Amniotic stem cell (primary cell): ENCODE measurements around the gene IL4I1.
"Not testable (repeated sequence)": the region's sequence is repeated elsewhere in the genome, so short reads cannot be mapped to it uniquely, and the experiment has no call there.

ENCODE experiments used
- DNase-seq: peaks from one replicate; lab custom pipeline; 2025; lab: John Stamatoyannopoulos, UW

IL4I1 gene, protein sequence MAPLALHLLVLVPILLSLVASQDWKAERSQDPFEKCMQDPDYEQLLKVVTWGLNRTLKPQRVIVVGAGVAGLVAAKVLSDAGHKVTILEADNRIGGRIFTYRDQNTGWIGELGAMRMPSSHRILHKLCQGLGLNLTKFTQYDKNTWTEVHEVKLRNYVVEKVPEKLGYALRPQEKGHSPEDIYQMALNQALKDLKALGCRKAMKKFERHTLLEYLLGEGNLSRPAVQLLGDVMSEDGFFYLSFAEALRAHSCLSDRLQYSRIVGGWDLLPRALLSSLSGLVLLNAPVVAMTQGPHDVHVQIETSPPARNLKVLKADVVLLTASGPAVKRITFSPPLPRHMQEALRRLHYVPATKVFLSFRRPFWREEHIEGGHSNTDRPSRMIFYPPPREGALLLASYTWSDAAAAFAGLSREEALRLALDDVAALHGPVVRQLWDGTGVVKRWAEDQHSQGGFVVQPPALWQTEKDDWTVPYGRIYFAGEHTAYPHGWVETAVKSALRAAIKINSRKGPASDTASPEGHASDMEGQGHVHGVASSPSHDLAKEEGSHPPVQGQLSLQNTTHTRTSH

DNA sequence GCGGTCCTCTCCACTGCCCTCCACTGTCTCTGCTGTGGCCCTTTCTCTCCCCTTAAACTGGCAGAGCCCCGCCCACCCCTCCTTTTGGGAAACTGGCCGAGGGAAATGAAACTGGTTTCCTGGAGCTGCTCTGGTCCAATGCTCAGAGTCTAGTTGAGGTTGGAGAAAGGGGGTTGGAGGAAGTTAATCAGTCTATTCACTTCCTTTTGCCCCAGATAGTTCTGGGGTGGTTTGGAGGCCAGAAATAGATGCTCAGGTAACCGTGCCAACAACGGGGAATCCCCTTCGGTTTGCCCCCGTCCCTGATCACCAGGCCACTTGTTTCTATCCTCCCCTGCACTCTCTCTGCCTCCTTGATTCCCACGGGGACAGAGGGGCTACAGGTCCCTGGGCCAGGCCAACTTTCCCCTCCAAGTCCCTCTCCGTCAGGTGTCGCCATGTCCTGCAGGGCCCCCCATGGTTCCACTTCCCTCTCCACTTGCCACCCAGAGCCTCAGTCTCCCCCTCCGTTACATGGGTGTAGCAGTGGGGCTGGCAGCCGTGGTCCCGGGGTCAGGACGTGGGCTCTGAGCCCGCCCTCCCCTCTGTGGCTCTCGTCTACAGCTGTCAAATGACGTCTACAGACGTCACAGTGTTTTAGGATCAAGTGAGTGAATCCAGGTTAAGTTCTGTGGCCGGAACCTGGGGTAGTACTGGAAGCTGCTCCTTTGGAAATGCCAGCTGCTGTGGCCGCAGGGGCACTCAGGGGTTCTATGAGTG, at the start of gene IL4I1:
IL4I1 (minus strand) TSS at position 25 of the 759 bp plus-strand sequence. CDS start 727 bp downstream, outside the sequence.
- no peak for DNase-seq

DNA sequence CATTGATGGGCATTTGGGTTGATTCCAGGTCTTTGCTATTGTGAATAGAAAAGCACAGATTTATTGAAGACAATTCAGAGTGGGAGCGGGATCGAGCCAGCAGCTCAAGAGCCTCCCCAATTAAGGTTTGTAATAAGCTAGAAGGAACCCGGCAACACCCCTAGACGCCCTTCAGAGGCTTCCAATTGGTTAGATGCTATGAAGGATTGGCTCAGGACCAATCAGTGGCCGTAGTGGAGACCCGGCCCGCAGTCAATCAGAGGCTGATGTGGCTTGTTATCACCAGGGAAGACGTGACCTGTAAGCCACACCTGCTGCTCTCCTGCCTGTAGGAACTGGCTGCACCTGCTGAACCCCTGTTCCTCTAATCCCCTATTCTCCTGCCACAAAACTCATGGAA, 49.7 kb upstream of the IL4I1 start:
- no peak for DNase-seq

DNA sequence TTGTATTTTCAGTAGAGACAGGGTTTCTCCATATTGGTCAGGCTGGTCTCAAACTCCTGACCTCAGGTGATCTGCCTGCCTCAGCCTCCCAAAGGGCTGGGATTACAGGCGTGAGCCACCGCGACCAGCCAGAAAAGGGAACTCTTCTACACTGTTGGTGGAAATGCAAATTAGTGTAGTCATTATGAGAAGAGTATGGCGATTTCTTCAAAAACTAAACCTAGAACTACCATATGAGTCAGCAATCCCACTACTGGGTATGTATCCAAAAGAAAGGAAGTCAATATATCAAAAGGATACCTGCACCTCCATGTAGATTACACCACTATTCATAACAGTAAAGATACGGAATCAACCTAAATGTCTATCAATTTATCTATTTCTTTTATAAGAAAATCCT, 47.9 kb upstream of the IL4I1 start:
- not testable (repeated sequence) for DNase-seq

DNA sequence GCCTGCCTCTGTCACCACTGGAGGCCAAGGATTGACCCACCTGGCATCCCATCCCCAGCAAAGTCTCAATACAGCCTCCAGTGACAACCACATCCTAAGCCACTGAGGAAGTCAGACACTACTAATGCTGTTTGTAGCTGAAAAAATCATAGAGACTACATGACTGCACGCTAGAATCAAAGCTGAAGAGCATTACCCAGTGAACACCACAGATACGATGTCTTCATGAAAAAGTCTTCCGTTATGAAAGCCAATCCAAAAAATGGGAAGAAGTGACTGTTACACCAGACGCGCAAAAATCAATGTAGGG, 43.8 kb upstream of the IL4I1 start:
- no peak for DNase-seq

DNA sequence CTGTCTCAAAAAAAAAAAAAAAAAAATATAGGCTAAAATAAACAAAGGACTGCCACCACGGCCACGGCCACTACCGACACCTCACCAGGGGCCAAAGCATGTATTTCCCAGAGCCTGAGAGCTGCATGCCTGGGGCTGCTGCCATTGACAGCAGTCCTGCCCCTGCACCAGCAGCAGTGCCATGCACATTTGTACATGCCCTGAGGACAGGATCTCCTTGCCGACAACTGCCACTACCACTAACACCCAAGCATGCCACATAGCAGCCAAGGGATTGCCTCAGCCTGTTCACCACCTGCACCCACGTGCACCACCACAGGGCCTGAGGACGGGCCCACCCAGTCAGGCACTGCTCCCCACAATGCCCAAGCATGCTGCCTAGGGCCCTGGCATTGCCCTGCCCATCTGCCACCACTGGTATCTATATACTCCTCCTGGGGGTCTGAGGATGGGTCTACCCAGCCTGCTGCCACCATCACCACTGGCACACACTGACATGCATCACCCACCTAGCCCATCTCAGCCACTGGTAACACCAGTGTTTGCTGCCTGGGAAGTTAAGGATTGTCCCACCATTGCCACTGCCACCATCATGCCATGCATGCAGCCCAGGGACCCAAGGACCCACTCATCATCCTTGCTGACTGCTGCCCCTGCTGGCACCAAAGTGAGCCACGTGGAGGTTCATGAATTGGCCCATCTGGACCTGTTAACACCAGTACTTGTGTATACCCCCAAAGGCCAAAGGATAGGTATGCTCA, 43.2 kb upstream of the IL4I1 start:
- no peak for DNase-seq

DNA sequence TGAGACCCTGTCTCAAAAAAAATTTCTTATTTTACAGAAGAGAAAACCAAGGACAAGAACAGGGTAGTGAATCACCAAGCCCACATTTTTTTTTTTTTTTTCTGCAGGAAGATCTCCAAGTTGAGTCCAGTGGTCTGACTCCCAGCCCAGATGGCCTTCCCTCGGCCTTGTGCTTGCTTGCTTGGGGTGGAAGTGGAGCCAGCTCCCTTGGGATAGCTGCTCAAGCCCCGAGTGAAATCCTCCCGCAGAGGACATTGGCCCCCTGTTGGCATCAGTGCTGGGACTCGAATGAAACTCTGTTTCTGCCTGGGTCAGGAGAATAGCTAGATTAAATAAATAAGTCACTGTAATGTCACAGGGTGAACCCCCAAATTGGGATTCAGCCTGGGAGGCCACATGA, 42.0 kb upstream of the IL4I1 start:
- no peak for DNase-seq

DNA sequence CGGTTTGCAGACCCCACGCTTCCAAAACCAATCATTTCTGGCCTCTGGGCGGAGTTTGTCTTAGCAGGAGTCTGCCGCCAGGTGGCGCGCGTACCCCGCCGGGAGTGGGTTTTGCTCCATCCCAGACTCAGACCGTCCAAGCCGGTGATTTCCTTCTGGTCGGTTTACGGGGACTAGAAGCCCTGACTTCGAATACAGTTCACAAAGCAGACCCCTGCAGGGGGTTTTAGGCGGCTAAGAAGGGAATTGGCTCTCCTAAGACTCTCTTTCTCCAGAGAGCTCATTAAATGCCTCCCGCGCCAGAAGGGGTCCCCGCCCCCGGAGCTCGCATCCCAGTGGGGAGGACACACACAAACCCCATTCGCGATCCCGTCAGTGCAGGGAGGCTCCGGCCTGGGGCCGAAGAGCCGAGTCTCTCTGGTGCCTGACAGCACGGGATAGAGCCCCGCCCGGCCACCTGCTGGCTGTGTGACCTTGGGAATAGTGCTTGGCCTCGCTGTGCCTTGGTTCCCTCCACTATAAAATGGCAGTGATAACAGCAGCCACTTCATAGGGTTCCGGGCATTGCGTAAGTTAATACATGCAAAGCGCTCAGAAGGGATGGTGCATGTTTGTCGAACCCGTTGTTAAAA, 41.2 kb upstream of the IL4I1 start:
- peak; percentile 33 for DNase-seq

DNA sequence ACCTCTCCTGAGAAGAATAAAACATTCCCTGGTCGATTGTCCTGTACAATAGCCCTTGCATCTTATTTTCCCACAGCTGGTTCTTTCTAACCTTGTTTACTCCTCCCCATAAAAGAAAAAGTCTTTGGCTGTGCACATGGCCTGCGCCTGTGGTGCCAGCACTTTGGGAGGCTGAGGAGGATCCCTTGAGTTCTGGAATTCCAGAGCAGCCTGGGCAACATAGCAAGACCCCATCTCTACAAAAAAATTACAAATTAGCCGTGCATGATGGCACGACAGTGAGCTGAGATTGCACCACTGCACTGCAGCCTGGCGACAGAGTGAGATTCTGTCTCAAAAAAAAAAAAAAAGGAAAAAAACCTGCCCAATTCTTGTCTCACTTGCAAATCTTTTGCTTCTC, 39.9 kb upstream of the IL4I1 start:
- no peak for DNase-seq

DNA sequence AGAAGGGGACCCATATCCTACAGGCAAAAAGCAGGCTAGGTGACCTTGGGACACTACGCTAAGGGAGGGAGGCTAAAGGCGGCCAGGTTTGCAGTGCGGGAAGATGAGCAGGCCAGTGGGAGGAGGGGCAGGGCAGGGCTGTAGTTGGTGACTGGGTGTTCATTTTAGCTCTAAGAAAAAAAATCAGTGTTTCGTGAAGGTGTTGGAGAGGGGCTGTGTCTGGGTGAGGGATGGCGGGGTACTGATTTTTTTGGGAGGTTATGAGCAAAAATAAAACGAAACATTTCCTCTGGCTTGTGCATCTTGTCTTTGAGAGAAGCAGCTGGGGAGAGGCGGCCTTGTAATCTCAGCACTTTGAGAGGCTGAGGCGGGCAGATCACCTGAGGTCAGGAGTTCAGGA, 37.0 kb upstream of the IL4I1 start:
- DNase-seq: no peak

DNA sequence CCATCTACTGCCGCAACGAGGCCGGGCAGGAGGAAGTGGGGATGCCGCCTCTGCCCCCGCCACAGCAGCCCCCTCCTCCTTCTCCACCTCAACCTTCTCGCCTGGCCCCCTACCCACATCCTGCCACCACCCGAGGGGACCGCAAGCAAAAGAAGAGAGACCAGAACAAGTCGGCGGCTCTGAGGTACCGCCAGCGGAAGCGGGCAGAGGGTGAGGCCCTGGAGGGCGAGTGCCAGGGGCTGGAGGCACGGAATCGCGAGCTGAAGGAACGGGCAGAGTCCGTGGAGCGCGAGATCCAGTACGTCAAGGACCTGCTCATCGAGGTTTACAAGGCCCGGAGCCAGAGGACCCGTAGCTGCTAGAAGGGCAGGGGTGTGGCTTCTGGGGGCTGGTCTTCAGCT, 36.0 kb upstream of the IL4I1 start:
- no peak for DNase-seq

DNA sequence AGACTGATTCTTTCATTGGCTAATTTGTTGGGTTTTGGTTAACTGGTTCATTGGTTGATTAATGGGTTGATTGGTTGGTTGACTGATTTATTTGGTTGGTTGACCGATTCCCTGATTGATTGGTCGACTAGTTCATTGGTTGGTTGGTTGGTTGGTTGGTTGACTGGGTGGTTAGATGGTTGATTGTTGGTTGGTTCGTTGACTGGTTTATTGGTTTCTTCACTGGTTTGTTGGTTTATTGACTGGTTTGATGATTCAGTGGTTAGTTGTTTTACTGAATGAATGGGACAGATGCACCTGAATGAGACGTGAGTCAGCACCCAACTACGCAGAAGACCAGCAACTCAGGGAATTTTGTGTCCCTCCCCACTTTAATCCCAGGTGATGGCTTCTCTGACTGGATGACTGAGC, 35.4 kb upstream of the IL4I1 start:
- DNase-seq: no peak

DNA sequence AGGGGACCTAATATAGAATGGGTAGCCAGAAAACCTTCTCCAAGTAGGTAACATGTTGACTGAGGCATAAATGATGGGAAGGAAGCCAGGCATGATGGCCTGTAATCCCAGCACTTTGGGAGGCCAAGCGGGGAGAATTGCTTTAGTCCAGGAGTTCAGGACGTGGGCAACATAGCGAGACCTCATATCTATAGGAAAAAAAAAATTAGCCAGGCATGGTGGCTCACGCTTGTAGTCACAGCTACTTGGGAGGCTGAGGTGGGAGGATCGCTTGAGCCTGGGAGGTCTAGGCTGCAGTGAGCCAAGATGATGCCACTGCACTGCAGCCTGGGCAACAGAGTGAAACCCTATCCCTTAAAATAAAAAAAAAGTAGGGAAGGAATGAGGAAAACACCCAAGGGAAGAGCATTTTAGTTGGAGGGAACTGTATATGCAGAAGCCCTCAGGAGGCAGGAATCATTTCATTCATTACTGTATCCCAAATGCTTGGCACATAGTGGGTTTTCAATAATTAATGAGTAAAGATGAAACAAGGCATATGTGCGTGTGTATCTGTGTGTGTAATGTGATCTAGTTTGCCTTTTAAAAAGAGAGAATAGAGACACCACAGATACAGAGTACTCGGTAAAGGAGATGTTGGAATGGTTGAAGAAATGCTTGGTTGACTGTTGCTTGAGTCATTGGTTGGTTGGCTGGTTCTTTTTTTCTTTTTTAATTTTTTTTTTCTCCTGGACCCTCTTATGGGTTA, 34.8 kb upstream of the IL4I1 start:
- no peak for DNase-seq

DNA sequence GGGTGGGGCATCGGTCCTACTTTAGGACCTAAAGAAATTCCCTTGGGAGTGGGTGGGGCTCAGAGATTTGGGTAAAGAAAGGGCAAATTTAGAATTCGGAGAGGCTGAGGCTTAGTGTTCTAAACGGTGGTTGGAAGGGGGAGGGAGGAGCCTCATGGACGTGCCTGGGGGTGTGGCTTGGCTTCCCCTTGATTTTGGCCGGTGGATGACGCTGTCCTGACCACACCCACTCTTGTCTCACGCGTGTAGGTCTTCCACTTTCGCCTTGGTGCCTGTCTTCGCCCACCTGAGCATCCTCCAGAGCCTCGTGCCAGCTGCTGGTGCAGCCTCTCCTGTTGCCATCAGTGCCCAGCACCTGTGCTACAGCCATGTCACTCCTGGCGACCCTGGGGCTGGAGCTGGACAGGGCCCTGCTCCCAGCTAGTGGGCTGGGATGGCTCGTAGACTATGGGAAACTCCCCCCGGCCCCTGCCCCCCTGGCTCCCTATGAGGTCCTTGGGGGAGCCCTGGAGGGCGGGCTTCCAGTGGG, 33.9 kb upstream of the IL4I1 start:
- DNase-seq: no peak

DNA sequence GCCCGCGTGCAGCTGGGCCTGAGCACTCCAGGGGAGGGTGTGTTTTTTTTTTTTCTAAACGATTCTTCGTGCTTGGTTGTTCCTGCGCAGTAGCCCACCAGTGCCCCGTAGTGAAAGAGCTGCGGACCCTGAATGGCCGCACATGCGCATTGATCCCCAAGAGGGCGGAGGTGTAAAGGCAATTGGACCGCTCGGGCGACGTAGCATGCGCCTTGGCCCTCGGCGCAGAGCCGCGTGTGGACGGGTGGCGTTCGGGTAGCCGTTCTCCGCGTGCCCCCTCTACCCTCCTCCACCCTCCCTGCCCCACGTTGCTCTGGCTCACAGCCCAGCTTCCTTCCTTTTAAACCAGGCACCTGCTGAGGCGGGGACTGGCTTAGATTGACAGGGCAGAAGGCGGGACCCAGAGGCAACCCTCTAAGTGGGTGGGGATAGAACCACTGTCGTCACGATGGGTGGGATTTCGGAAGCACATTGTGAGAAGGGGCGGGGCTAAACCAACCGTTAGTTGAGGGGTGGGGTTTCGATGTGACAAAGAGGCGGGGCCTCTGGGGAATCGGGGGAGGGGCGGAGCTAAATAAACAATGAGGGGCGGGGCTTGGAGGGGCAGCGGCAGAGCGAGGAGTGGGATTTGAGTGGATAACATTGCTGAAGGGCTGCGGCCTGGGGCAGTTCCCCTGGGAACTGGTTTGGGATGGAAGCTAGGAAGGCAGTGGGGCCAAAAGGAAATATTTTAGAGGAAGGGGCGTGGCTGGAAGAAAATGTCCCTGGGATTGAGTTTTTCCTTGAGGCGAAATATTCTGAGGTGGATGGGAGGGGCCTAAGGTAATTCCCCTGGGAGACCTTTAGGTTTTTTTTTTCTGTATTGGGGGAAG, 33.2 kb upstream of the IL4I1 start:
- peak; percentile 95 for DNase-seq

DNA sequence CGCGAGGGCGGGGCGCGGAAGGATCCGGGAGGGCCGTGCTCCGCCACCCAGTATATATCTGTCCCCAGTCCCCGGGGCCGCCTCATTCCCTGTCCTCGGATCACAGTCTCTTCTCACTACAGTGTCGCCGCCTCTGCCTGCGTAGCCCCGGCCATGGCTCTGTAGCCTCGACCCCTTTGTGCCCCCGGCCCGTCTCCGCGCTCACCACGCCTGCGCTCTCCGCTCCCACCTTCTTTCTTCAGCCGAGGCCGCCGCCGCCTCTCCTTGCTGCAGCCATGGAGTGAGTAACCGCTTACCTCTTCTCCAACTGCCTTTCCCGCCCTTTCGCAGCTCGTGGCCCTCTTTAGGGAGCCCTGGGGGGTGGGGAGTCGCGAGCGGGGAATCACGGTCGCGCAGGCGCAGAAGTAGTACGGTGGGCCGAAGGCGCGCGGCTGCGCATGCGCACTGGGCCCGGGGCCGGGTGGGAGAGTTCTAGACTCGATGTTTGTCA, 32.5 kb upstream of the IL4I1 start, which contains the start of the genes ATF5 and NUP62:
ATF5 (plus strand) TSS at position 85 of the 490 bp plus-strand sequence. CDS start 1,646 bp downstream, outside the sequence.
NUP62 (minus strand) TSS at position 384 of the 490 bp plus-strand sequence. CDS start 19,697 bp downstream, outside the sequence.
- peak; percentile 40 for DNase-seq

DNA sequence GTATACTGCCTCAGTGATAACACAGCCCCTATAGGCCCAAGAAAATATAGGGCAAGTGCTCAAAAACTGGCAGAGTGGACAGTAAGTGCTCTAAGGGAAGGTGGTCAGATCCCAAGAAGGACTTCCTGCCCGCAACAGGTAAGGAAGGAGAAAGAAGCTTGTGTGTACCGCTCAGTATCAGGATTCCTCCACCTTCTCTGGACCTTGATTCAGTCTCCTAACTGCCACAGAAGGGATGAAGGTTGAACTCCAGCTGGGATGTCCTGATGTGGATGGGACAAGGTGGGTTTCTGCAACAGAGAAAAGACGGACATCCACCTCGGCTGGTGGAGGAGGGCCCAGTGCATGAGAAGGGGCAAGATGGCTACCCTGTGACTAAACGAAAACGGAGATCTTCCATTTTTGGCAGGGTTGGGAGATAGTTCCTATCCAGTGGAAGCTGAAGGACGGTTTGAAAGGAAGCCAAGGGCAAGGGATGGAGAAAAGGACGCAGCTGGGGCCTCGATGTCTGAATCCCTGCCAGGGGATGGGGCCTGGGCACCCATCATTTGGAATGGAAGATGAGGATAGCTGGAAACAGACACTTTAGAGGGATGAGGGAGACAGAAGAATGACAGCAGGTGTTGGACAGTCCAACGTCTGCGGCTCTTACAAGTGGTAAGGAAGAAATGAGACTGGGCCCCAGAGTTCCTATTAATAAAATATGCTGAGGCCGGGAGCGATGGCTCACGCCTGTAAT, 31.0 kb upstream of the IL4I1 start:
- no peak for DNase-seq

DNA sequence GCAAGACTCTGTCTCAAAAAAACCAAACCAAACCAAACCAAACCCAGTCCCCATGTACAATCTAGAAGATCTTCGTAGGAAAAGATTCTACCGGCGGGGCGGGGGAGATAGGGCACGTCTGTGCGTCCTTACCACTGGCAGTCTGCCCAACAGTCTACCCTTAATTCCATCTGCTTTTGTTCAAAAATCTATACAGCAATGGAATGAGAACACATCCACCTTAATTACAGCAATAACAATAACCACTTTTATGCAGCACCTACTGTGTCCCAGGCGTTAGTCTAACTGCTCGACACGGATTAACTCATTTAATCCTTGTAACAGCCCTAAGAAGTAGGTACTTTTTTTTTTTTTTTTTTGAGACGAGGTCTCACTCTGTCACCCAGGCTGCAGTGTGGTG, 29.8 kb upstream of the IL4I1 start:
- no peak for DNase-seq

DNA sequence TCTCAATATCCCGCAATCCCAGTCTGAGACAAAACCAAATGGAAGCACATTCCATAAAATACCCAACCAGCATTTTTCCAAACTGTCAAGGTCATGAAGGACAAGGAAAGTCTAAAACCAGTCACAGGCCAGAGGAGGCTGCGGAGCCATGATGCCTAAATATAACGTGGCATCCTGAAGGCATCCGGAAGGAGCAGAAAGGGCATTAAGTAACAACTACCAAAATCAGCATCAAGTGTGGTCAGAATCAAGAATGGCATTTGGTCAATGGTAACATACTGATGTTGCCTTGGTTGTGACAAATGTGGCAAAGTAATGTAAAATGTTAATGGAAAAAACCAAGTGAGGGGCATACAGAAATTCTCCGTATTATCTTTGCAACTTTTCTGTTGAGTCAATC, 28.8 kb upstream of the IL4I1 start:
- DNase-seq: no peak

DNA sequence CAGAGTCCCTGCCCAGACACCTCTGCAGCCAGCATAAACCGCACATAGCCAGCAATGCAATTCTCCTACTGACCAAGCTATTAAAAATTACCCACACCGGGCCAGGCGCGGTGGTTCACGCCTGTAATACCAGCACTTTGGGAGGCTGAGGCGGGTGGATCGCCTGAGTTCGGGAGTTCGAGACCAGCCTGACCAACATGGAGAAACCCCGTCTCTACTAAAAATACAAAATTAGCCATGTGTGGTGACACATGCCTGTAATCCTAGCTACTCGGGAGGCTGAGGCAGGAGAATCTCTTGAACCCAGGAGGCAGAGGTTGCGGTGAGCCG, 28.2 kb upstream of the IL4I1 start:
- not testable (repeated sequence) for DNase-seq
